Stimulated activated CD4-positive, alpha-beta T cell treated with anti-CD3 and anti-CD28 coated beads, TNF-alpha, amount 100 ng/mL, for 48 hours (primary cell): ENCODE results near the gene CELF4.
A peak's percentile ranks its signal among the peaks of the same experiment; 100 is the strongest.
"Not testable (repeated sequence)": the region's sequence is repeated elsewhere in the genome, so short reads cannot be mapped to it uniquely, and the experiment has no call there.

Source experiments
- DNase-seq, 3 donors: peaks; one replicate each; pipeline ENCODE4 v3.0.0-alpha.2; 2020; ENCODE audit warnings: low read depth in 3 of 3

The CELF4 gene

DNA sequence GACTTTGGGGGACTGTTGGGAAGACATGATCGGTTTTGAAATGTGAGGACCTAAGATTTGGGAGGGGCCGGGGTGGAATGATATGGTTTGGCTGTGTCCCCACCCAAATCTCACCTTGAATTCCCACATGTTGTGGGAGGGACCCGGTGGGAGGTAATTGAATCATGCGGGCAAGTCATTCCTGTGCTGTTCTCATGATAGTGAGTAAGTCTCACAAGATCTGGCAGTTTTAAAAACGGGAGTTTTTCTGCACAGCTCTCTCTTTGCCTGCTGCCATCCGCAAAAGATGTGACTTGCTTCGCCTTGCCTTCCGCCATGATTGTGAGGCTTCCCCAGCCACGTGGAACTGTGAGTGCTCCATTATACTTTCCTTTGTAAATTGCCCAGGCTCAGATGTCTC, 207.5 kb downstream of the CELF4 start:
- DNase-seq = not testable (repeated sequence)

DNA sequence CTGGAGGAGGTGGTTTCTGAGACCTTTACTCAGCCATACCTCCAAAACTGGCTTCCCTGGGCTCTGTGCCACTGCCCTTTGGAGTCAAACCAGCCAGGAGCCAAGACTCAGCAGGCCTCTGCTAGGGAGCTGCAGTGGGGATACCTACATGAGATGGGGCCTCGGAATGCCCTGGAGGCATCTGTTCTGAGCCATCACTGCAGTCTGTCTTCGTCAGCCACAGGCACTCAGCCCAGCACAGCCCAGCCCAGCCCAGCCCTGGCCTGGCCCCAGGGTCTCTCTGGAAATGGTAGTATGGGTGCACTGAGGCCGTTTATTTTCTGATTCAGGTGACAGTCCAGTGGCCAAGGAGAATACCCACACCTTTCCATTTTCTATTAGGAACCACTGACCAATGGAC, 209.8 kb downstream of the CELF4 start:
- no peak for DNase-seq

DNA sequence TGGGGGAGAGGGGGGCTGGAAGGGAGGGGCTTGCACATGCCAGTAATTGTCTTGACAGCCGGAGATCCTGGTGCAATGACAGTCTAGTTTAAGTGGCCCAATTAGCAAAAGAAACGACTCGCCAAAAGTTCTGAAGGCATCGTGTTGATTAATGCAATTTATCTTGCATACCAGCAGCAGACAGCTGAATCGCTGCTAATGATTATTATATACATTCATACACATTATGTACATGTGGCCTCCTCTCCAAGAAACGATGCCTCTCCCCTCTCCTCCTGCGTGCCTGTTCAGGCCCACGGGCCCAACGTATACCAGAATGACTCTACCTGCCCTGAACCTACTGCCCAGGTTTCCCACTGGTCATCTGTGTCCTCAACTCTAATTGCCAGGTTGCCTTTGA, 214.5 kb downstream of the CELF4 start:
- DNase-seq = no peak

DNA sequence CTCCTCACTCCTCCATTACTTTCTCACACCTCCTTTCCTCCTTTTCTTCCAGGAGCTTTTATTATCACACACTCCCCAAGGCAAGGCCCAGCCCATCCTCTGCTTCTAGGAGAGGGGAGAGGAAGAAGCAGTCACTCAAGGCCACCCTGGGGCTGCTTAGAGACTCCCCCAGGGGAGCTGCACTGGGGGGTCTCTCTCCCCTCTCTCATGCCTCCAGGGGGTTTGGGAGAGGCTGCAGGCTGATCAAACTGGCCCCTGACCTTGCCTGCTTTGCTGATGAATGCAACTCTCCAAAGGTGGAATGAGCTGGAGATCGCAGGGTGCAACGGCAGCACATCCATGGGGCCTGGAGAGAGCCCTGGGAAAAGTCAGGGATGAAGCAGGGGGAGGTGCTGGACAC, 216.9 kb downstream of the CELF4 start:
- no peak for DNase-seq

DNA sequence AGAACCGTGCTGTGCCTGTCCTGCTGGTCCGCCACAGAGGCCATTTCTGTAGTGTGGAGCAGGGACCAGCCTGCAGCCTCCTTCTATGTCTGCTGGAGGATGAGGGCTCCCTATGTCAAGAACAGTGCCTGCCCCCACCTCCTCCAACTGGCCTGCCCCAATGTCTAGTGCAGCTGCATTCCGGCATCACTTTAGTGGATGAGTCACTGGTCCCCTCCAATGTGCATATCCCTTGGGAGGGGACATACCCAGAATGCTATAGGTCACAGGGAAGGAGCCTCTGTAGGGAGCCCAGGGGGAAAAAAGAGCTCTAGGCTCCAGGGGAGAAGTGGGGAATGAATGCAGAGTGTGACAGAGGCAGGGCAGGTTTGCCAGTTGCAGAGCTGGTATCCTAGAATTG, 219.6 kb downstream of the CELF4 start:
- no peak for DNase-seq

DNA sequence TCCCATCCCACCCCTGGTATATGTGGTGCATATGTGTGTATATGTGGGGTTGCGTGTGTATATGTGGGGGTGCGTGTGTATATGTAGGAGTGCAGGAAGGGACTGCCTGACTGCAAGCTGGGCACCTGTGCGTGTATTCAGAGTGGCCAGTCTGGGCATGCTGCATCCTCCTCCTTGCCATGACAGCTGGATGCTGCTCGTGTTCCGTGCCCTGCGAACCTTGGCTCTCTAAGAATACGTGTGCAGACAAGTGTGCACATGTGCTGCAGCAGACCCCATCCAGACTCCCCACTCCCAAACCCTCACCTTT, 222.1 kb downstream of the CELF4 start:
- no peak for DNase-seq

DNA sequence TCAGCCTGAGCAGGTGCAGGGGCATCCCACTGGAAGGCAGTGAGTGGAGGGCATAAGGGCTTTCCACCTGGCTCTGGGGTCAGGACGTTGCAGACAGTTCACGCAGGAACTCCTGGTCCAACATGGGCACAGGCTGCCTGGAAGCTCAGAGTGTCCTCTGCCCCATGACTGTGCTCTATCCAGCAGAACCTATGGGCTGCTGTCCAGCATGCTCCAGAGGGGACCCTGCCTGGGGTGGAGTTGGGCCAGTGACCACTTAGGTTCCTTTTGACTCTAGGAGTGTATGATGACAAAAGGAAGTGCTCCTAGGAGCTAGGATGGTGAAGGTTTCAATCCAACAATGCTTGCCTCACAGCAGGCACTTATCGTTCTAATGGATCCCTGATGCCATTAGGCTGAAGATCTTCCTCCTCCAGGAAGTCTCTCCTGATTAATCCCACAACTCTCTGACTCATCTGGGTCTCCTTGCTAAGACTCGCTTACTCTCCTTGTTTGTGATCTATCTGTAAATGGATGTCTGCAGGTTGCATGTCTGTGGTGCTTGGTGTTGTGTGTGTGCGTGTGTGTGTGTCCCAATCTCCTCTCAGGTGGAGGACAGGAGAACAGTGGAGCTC, 224.0 kb downstream of the CELF4 start:
- DNase-seq = no peak

DNA sequence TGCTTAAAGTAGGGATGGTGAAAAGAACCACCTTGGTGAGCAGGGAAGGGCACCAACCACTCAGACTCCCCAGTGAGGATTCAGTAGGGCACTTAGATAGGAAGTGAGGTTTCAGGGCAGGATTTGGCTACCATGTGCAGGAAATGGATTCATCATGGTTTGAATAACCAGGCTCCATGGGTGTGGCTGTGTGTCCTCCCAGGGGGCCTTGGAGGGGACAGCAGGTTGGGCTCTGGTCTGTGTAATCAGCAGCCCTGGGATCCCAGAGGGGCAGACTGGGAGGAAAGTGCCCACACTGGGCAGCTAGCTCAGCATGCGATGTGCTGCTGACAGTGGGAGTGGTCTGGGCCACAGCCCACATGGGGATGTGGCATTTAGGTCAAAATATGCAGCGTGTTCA, 224.6 kb downstream of the CELF4 start:
- DNase-seq = no peak

DNA sequence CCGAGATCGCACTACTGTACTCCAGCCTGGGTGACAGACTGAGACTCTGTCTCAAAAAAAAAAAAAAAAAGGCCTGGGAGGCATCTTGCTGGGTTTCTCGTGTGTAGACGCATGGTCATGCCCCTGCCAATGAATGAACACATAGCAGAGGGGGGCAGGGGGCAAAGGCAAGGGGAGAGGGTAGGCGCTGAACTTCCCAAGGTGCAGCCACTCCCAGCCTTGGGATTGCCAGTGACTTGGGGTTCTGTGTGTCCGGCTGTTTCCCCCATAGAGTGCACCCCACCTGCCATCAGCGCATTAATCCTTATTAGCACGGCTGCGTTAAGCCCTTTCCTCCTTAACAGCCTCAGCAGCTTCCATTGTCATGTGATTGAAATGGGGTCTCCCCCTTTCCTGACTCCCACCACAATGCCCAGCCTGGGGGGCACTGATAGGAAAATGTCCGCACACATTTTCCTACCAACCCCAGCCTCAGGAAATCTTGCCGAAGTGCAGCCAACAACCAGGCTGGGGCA, 225.8 kb downstream of the CELF4 start:
- no peak for DNase-seq

DNA sequence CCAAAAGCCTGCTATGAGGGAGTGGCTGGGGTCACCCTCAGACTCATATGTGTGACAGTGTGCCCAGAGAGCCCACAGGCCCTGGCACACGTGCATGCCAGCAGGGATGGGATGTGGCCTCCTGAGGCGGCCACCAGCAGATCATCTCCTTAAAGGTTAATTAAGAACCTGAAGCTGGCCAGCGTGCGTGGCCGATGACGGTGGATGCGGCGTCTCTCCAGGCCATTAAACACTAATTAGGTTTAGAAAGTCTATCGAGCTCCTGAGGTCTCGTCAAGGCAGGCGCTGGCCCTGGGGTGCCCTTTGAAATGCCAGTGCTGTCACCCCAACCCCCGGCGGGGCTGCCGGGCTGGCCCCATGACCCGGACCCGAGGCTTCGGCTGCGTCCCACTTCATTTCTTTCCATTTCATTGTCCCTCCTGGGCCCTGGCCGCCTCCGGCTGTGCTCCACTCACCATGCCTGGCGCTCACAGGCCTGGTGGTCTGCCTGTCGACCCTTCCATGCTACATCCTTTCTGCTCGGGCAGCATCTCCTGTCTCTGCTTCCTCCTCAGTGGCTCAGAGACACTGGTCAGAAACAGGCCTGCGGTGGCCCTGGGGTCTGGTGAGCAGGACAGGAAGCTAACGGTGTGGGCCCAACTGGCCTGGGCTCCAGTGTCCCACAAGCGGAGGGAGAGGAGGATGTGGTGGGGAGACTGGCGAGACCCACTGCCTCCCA, 228.9 kb downstream of the CELF4 start:
- DNase-seq = no peak

DNA sequence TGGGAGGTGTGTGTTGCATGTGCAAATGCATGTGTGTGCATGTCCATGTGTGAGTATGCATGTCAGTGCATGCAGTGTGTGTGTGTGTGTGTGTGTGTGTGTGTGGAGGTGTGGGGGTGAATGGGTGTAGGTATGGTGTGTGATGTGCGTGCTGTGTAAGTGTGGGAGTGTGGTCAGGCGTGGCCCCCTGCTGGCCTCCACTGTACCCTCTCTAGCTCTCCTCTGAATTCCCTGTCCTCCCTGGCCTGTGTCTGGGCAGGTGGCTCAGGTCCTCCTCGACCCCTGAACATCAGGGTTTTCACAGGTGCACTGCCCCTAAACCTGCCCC, 230.2 kb downstream of the CELF4 start:
- no peak for DNase-seq

DNA sequence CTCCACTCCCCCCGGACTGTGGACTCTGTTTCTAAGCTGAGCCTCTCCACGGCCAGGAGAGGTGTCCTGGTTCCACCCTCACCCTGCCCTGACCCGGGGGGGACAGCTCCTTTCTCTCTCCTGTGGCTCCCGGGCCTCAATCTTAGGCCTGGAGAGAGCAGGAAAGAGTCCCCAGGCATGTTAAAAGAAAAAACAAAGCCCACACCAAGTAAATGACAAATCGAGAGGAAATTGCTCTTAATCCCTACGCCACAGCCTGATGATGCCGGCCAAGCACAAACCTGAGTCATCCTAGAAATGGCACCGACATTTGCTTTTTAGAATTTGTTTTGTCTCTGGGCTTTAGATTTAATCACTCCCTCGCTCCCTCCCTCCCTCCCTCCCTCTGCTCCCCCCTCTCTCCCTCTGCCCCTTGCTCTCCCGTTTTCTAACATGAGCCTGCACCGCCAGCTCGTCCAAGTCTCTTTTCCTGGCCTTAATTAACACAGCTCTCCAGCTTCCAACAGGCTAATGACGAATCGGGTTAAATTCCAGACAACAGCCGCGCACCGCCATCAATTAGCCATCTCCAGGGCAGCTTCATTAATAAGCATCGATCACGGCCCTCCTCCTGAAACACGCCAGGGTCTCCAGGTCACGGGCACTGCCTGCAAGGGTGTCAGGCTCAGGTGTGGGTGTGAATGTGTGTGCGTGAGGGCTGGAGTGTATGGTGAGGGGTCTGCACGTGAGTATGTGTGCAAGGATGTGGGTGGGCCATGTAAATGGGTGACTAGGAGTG, 230.8 kb downstream of the CELF4 start:
- no peak for DNase-seq

DNA sequence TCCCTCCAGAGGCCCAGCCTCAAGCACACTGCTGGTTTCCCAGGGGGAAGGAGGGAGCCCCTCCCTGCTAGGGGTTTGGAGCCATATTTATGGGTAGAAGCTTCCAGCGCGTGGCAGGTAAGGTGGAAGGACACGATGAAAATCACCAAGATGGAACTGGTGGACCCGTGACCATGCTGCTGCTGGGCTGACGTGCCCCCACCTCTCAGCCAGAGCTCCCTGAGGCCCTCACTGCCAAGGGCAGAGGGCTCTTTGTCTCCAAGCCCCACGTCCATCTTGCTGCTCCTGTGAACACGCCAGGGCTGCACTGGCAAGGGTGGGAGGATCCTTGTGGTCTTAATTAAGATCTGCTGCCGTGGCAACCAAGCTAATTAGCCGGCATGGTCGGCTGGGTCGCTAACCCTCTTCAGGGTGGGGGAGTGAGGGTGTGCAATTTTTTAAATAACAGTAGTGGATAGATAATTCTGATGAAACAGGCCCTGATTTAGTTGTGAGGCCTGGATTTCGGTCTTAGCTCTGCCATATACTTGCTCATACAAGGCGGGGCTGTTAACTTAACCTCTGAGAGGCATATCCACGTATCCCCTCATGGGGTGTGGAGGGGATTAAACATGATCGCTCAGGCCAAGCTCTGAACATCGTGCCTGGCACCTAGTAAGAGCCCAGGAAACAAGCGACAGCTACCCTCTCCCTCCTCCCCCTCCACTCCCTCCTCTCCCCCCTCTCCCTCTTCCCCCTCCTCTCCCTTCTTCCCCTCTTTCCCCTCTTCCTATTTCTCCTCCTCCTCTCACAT, 232.8 kb downstream of the CELF4 start:
- no peak for DNase-seq

DNA sequence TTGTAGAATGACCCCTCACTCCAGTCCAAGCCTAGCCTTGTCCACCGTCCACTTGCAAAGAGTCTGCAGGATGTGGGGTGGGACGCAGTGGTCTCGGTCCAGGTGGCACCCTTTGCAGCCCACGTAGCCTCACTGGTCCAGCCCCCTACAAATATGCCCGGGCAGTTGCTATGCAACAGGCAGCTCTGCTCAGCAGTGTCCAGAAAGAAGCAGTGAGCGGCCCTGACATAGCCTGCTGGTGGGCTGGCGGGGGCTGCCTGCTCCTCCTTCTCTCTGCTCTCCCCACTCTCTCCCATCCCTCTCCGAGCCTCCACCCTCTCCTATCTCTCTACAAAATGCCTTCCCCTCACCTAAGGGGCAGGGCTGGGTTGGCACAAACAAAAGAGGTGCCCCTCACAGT, 233.4 kb downstream of the CELF4 start:
- DNase-seq = no peak

DNA sequence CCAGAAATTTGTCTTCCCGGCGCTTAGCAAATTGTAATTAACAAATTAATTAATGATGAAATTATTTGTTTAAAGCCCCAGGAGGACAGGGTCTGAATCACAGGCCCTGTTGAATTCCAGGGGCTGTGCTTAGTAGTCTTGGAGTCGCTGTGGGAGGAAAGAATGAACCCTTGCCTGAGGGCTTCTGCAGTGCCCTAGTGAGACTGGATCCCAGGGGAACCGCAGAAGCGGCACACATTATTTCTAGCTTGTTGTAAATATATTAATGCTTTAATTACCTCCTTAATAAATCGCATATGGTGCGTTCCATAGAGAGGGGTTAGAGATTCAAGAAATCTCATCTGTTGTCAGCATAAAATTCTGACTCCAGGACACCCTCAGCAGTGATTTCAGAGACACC, 235.4 kb downstream of the CELF4 start:
- no peak for DNase-seq

DNA sequence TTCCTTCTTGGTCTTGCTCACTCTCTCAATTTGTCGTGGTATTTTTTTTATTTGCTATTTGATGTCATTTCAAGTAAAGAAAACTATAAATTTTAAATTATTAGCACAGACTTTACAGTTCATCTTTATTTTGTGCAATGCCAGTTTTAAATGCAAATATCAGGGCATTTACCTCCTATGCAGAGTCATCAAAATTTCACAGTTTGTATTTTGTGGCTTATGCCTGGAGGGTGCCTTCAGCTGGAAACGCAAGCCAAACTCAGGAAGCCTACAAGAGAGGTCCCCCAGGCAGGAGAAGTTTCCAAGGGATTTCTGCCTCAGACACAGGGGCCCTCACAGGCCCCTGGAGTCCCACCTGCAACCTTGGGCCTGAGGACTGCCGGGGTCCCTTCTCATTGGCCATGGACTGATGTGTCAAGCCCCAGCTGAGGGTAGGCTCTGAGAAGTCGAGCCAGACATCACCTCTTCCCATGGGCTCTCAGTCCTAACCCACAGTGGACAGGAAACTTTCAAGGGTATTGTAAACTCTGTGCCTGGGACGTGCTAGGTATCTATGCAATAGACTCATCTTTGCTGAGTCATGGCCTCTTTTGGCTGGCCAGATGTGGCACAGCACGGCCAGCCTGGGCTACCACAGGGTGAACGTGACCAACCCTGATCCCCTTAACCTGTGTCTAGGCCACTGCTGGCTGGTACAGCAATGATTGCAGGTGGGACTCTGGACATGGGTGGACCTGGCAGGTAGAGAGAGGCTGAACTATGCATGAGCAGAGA, 236.5 kb downstream of the CELF4 start:
- DNase-seq = no peak

DNA sequence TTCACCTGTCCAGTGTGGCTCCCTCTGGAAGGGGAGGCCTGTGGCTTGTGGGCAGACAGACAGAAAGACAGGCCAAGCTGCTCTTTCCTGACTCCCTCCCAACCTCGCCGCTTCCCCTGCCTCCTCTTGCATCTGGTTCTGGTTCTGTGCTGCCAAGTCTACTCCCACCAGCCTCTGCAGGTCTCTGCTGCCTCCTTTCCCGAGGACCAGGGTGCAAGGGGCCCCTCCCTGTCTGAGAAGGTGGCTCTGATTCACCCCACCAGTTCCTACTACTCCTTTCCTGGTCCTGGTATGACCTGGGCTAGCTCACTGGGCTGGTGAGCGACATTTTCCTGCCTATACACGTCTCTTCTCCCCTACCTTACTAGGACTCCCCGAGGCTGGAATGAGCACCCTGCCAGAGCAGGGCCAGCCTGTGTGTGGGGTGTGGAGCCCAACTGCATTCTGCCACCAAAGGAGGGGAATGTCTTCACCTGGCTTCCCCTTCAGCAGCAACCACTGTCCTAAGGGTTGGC, 238.5 kb downstream of the CELF4 start:
- no peak for DNase-seq

DNA sequence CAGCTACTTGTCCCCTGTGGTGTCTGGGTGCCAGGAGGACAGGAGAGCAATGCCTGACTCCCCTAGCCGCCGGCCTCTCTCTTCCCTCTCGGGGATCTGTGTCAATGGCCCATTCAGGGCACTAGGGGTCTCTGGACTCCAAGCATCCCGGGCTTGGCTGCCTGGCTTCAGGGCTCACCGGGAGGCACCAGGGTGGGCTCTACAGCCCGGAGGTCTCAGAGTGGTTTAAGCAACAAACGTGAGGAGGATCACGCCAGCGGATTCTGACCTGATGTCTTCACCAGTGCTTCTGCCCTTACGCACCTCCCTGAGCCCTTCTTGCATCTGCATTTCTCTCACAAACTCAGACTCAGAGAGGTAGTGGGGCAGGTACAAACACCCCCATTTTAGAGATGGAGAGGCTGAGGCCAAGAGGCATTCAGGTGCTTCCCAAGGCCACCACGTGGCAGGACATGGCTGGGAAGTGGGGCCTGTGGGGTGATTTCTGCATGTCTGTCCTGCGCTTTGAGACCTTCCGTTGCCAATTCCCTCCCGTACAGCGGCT, 243.0 kb downstream of the CELF4 start:
- peak in 1 of 3 donors; percentile 22 for DNase-seq

DNA sequence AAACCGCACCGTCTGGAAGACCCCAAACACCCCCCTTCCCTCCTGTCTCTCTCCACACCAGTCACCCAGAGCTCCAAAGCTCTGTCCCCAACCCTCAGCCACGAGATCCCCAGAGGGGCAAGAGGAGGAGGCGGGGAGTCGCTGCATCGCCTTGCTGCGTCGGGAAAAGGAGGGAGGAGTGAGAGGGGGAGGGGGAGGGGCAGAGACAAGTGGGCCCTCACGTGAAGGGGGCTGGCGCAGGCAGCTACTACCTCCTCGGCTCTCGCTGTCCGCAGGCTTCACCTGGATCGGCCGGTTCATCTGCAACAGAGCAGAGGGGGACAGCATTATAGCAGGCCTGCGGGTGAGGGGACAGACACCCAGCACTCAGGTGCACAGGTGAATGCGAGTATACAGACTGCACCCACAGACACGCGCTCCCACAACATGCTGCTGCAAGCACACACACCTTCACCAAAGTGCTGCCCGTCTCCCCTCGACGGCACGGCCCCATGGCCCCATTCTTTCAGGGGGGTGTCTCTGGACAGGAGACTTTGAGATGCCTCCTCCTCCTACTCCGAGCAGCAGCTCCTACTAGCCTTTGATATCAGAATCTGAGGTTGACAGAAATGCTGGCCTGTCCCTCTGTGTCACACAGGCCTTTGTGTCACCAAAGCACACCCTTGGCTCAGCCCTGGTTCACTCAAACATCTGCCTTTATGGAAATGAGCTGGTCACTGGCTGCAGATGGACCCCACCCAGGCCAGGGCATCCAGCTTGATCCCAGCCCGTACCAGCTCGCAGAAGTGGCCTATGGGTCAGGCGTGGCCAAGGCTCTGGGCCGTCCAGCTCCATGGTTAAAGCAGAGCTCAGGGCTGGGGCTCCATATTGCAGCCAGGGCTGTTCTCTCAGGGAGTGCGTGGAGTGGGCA, 243.8 kb downstream of the CELF4 start:
- DNase-seq = no peak

DNA sequence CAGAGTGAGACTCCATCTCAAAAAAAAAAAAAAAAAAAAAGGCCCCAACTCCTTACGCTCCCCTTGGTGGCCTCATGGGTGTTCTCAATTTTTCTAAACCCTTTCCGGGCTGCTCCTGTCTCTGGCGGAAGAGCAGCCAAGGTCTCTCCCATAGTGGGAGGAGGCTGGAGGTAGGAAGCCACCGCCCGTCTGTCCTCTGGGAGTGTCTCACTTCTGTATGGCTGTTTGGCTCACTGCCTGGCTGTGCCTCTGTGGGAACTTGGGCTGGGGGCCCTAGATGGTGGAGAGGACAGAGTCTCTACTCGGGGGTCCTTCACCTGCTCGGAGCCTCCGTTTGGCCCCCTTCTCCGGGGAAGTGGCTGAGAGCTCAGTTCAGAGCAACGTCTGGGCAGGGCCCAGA, 245.3 kb downstream of the CELF4 start:
- no peak for DNase-seq
